Glutamatergic neuron (in vitro differentiated cells): Measurements from ENCODE around the gene H2AZ2. TPM values are rescaled to one million over a fixed set of nuclear protein-coding genes. Genes with fewer than 3 reads are reported as not detected.

Experiments used
- DNase-seq: peaks from one replicate; pipeline ENCODE4 v3.0.0; 2022
- H3K27ac Mint-ChIP-seq: one replicate; pipeline ENCODE4 v1.8.0; 2020; ENCODE audit warnings: mild to moderate bottlenecking, mixed read lengths, inconsistent platforms; ENCODE audit not compliant: unreplicated experiment
- H3K27me3 Mint-ChIP-seq: one replicate; pipeline ENCODE4 v1.8.0; 2020; ENCODE audit warnings: mild to moderate bottlenecking, moderate library complexity, mixed read lengths, inconsistent platforms; ENCODE audit not compliant: unreplicated experiment
- H3K36me3 Mint-ChIP-seq: one replicate; pipeline ENCODE4 v1.8.0; 2020; ENCODE audit warnings: mild to moderate bottlenecking, mixed read lengths, inconsistent platforms; ENCODE audit not compliant: unreplicated experiment
- H3K4me1 Mint-ChIP-seq: one replicate; pipeline ENCODE4 v1.8.0; 2020; ENCODE audit warnings: mild to moderate bottlenecking, low read depth, mixed read lengths, inconsistent platforms; ENCODE audit not compliant: unreplicated experiment
- H3K4me3 Mint-ChIP-seq: one replicate; pipeline ENCODE4 v1.8.0; 2020; ENCODE audit warnings: mild to moderate bottlenecking, mixed read lengths, inconsistent platforms; ENCODE audit not compliant: unreplicated experiment
- H3K9me3 Mint-ChIP-seq: one replicate; pipeline ENCODE4 v1.8.0; 2020; ENCODE audit warnings: mild to moderate bottlenecking, moderate library complexity, mixed read lengths, inconsistent platforms; ENCODE audit not compliant: unreplicated experiment
- CTCF ChIP-seq: fragments of 200-600 bp; sonication (generic); IDR thresholded peaks from one replicate; pipeline ENCODE4 v1.5.0; 2021; ENCODE audit not compliant: partially characterized antibody, unreplicated experiment
- total RNA-seq: library from RNA; stranded (reverse); fragmentation: NEBNext Ultra II Directional; extraction: Animal tissue kit (Norgen Biotek cat#: 25700); gene quantifications from one replicate; pipeline ENCODE4 v1.2.1, GENCODE V29; 2021; ENCODE audit not compliant: unreplicated experiment

H2AZ2 gene
- total RNA-seq, 1 donor from 2014 or later = 180 TPM

- Mint-ChIP-seq H3K36me3 (peaks cover 6% of the 10 kb centered on the region), H3K27me3 (peaks cover 1% of the 10 kb centered on the region), H3K4me3 (no peak overlapping the region), H3K9me3 (peaks cover 7% of the 10 kb centered on the region), H3K4me1 (peaks cover 1% of the 10 kb centered on the region), H3K27ac (no peak overlapping the region)
- DNase-seq = no peak
- TF ChIP-seq CTCF = no peak
Measured at GRCh38 chr7:44784364-44784763, 63.5 kb downstream of the H2AZ2 start.

- H3K9me3 Mint-ChIP-seq = peaks cover 7% of the 10 kb centered on the region
- H3K27ac Mint-ChIP-seq = peak overlapping the region; percentile 20
- H3K36me3 Mint-ChIP-seq = peaks cover 6% of the 10 kb centered on the region
- no peak for TF ChIP-seq CTCF
- H3K27me3 Mint-ChIP-seq = peaks cover 3% of the 10 kb centered on the region
- peaks cover 1% of the 10 kb centered on the region for H3K4me1 Mint-ChIP-seq
- no peak for DNase-seq
- no peak overlapping the region for H3K4me3 Mint-ChIP-seq
Measured at GRCh38 chr7:44783407-44783806, 64.5 kb downstream of the H2AZ2 start.

GRCh38 chr7:44782460-44782859, 65.4 kb downstream of the H2AZ2 start:
- TF ChIP-seq CTCF = no peak
- Mint-ChIP-seq H3K27me3 (peaks cover 2% of the 10 kb centered on the region), H3K27ac (no peak overlapping the region), H3K4me3 (no peak overlapping the region), H3K36me3 (peaks cover 6% of the 10 kb centered on the region), H3K9me3 (peaks cover 7% of the 10 kb centered on the region), H3K4me1 (peaks cover 1% of the 10 kb centered on the region)
- no peak for DNase-seq

Other genes with a start within 250 kb of the H2AZ2 start
- 102 TPM for gene OGDH, start 241.5 kb downstream of the H2AZ2 start, total RNA-seq
- gene ZMIZ2, start 99.2 kb downstream of the H2AZ2 start, total RNA-seq = 291 TPM
- 1,460 TPM for gene PPIA, start 51.4 kb downstream of the H2AZ2 start, total RNA-seq
- gene PURB, start 37.4 kb upstream of the H2AZ2 start, total RNA-seq = 11.4 TPM
- gene MYO1G, start 130.9 kb upstream of the H2AZ2 start, total RNA-seq = 0.54 TPM
- 92.6 TPM for gene CCM2, start 152.1 kb upstream of the H2AZ2 start, total RNA-seq
- 125 TPM for gene NACAD, start 240.9 kb upstream of the H2AZ2 start, total RNA-seq